ENCODE data around the gene SHANK1.

Gene SHANK1

DNA sequence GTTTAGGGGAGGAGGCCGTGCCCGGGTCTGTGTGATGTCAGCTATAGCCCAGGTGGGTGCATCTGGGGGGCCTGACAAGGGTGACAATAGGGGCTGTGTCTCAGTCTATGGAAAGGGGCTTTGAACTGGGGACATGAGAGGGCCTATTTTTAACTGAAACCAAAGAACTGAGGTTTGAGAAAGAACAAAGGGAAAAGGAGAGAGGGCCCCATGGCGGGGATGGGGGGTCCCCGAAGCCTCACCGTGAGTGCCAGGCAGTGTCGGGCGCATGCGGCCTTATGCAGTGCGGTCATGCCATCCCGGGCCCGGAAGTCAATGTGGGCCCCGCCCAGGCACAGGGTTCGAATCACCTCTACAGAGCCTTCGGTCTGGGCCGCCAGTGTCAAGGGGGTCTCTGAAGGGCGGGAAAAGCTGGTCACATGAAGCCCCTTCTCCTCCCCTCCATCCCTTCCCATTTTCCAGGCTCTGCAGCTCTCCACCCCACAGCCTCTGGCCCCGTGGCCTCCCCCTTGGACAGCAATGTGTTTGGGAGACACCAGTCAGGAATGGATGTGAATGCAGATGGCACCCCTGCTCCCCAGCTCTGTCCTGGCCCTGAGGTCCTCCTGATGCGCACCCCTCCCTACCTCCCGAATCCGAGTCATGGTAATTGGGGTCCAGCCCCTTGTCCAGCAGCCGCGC, 5.9 kb downstream of the SHANK1 start:
- in situ Hi-C loops (cut with MboI; ENCODE audit: low sequenced_read_pairs): no loop called here
- no peaks in the 10 kb centered on the region for H3K27me3 ChIP-seq (ENCODE audit: low read depth)
- DNase-seq (ENCODE audit: low spot score in 2 of 2): no peak
- no peaks in the 10 kb centered on the region for H3K4me1 ChIP-seq
- H3K4me3 ChIP-seq: no peak overlapping the region
- no peaks in the 10 kb centered on the region for H3K9me3 ChIP-seq
- H3K36me3 ChIP-seq (replicated peaks): no peaks in the 10 kb centered on the region

DNA sequence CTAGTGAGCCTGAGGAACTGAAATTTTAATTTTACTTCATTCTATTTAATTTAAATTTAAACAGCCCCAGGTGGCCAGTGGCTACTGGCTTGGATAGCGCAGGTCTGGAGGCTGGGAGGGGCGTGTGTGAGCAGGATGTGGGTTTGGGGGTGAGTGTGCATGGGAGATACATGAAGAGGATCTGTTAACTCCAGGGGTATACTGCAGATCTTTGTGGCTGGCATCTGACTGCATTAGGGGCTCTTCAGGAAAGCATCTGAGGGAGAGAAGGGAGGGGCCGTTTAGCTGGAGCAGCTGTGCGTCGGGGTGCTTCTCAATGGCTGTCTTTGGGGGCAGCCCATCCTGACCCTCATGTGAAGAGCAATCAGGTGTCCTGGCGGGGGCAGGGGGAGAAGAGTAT, 6.8 kb downstream of the SHANK1 start:
- H3K4me1 ChIP-seq: no peaks in the 10 kb centered on the region
- H3K27me3 ChIP-seq (ENCODE audit: low read depth): no peaks in the 10 kb centered on the region
- in situ Hi-C loops (cut with MboI; ENCODE audit: low sequenced_read_pairs): no loop called here

DNA sequence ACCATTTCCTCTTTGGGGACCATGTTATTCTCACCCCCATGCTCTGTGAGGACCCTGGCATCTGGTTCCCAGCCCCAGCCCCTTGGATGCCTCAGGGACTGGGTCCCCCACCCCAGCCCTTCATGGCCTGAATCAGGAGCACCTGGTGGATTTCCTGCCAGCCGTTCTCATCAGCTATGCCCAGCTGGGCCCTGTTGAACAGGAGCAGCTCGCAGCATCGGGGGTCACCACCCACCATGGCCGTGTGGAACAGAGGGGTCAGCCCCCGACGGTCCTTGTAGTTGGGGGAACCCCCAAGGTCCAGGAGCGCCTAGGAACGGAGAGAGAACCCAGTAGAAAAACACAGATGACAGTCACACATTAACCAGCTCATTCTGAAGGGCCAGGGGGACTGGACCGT, 7.8 kb downstream of the SHANK1 start:
- Histone ChIP-seq H3K27me3 (ENCODE audit: low read depth) (no peaks in the 10 kb centered on the region), H3K4me1 (no peaks in the 10 kb centered on the region), H3K4me3 (no peak overlapping the region), H3K9me3 (no peaks in the 10 kb centered on the region), H3K36me3 (replicated peaks) (no peaks in the 10 kb centered on the region)
- in situ Hi-C loops (cut with MboI; ENCODE audit: low sequenced_read_pairs): no loop called here
- no peak for DNase-seq (ENCODE audit: low spot score in 2 of 2)

More for the DNA sequence above, 6.8 kb downstream of the SHANK1 start:
- Histone ChIP-seq H3K36me3 (replicated peaks) (no peaks in the 10 kb centered on the region), H3K9me3 (no peaks in the 10 kb centered on the region), H3K4me3 (no peak overlapping the region)
- no peak for DNase-seq (ENCODE audit: low spot score in 2 of 2)

DNA sequence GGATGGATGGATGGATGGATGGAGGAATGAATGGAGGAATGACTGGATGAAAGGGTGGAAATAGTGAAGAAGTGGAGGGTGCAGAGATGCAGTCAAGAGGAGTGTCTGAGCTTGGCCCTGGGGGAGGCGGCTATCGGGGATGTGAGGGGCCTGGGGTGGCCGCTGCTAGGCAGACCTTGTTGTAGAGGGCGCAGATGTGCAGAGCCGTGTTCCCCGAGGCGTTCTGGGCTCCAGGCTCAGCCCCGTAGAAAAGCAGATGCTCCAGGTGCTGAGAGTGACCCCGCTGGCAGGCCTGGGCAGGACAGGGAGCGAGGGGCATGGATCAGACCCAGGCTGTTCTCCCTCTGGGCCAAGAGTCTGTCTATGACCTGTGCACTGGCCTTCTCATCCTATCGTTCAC, 8.4 kb downstream of the SHANK1 start:
- in situ Hi-C loops (cut with MboI; ENCODE audit: low sequenced_read_pairs): no loop called here
- no peaks in the 10 kb centered on the region for H3K27me3 ChIP-seq (ENCODE audit: low read depth)
- no peak overlapping the region for H3K4me3 ChIP-seq
- H3K36me3 ChIP-seq (replicated peaks): no peaks in the 10 kb centered on the region
- no peak for DNase-seq (ENCODE audit: low spot score in 2 of 2)
- no peaks in the 10 kb centered on the region for H3K9me3 ChIP-seq
- no peaks in the 10 kb centered on the region for H3K4me1 ChIP-seq

DNA sequence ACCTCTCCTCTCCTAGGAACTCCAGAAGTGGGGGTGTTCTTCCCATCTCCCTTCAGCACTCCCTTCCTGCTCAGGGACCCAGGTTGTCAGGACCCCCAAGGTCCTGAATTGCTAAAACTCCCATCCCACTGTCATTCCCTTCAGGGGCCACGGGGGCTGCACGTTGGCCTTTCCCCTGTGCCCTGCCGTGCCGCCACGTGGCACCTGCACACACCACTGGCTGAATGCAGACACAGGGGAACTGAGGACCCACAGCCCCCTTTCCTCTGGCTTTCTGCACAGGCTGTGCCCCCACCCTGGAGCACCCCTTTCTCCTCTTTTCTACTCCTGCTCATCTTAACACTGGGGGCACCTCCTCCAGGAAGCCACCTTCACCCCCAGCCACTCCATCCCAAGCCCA, 9.0 kb downstream of the SHANK1 start:
- no peak for DNase-seq (ENCODE audit: low spot score in 2 of 2)
- H3K9me3 ChIP-seq: no peaks in the 10 kb centered on the region
- H3K27me3 ChIP-seq (ENCODE audit: low read depth): no peaks in the 10 kb centered on the region
- H3K4me1 ChIP-seq: no peaks in the 10 kb centered on the region
- no peaks in the 10 kb centered on the region for H3K36me3 ChIP-seq (replicated peaks)
- no peak overlapping the region for H3K4me3 ChIP-seq
- in situ Hi-C loops (cut with MboI; ENCODE audit: low sequenced_read_pairs): no loop called here

DNA sequence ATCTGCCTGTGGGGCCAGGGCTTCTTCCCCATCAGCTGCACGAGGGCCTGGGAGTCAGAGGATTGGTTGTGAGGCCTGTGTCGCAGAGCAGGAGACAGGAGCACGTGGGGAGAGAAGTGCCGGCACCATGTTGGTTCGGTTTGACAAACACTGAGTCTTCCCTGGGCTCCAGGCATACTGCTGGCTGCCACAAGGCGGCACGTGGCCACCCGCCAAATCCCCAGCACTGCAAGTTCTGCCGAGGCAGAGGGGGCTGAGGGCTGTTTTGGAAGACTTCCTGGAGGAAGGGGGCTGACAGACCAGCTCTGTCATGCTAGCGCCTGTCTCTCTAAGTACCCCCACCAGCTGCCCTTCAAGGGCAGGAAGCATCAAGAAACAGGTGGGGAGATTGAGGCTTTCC, 9.5 kb downstream of the SHANK1 start:
- Histone ChIP-seq H3K27me3 (ENCODE audit: low read depth) (peaks cover 2% of the 10 kb centered on the region; the same call in 1 of the 2 replicates), H3K4me3 (no peak overlapping the region), H3K9me3 (no peaks in the 10 kb centered on the region), H3K36me3 (replicated peaks) (no peaks in the 10 kb centered on the region), H3K4me1 (no peaks in the 10 kb centered on the region)
- DNase-seq (ENCODE audit: low spot score in 2 of 2): no peak
- in situ Hi-C loops (cut with MboI; ENCODE audit: low sequenced_read_pairs): no loop called here

DNA sequence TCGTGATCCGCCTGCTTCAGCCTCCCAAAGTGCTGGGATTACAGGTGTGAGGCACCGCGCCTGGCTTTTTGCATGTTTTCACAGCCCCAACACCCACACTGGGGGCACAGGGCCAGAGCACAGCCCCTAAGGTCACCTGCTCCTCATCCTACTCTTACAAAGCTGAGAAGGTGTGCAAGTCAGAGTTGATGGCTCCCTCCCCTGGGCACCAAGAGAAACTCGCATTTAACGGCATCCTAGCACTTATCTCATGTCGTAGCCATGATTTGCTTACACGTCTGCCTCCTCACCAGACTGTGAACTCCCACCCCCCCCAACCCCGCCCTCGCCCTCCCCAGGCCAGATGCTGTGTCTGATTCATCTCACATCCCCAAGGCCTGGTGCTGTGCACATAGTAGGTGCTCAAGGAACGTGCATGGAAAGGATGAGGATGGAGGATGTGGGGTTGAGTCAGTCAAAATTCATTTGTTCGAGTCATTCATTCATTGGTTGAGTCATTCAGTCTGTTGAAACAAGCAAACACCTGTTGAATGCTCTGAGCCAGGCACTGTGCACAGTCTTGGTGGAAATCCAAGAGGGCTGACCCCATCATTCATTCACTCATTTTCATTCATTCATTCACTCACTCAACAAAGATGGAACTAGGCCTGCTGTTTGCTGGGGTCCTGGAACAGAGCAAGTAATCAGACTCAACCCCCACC, 11.3 kb downstream of the SHANK1 start:
- no peak for DNase-seq (ENCODE audit: low spot score in 2 of 2)
- H3K4me3 ChIP-seq: no peak overlapping the region
- H3K36me3 ChIP-seq (replicated peaks): no peaks in the 10 kb centered on the region
- H3K9me3 ChIP-seq: no peaks in the 10 kb centered on the region
- H3K4me1 ChIP-seq: no peaks in the 10 kb centered on the region
- in situ Hi-C loops (cut with MboI; ENCODE audit: low sequenced_read_pairs): no loop called here
- peaks cover 20% of the 10 kb centered on the region for H3K27me3 ChIP-seq (ENCODE audit: low read depth)

DNA sequence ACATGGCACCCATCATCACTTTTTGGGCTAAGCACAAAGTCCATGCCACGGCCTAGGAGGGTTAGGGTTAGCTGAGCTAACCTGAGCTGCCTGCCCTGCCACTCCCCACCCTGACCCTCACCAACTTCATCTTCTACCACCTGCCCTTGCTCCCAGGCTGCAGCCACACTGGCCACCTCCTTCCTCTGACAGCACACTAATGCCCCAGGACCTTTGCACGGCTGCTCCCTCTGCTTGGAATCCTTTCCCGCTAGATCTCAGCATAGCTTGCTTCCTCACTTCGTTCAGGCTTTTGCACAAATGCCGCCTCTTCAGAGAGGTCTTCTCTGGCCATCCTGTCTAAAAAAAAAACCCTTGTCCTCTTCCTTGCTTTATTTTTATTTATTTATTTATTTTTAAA, 13.2 kb downstream of the SHANK1 start:
- Histone ChIP-seq H3K36me3 (replicated peaks) (no peaks in the 10 kb centered on the region), H3K9me3 (no peaks in the 10 kb centered on the region), H3K27me3 (ENCODE audit: low read depth) (peaks cover 32% of the 10 kb centered on the region), H3K4me1 (no peaks in the 10 kb centered on the region), H3K4me3 (no peak overlapping the region)
- no peak for DNase-seq (ENCODE audit: low spot score in 2 of 2)
- in situ Hi-C loops (cut with MboI; ENCODE audit: low sequenced_read_pairs): no loop called here

DNA sequence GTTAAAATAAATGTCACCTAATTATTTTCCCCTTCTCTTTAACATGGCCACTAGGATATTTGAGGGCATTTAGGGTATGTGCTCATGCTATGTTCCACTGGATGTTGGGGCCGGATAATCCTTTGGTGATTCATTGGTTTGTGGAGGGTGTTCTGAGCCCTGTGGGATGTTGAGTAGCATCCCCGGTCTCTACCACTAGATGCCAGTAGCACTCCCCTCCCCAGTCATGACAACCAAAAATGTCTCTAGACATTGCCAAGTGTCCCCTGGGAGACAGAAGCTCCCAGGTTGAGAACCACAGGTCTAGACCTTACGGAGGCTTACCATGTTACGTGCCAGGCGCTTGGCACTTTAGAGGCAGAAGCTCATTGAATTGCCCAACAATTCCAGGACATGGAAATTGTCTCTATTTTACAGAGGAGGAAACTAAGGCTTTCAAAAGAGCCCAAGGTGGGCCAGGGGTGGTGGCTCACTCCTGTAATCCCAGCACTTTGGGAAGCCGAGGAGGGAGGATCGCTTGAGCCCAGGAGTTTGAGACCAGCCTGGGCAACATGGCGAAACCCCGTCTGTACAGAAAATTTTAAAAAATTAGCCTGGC, 14.1 kb downstream of the SHANK1 start:
- peaks cover 36% of the 10 kb centered on the region for H3K27me3 ChIP-seq (ENCODE audit: low read depth)
- in situ Hi-C loops (cut with MboI; ENCODE audit: low sequenced_read_pairs): no loop called here
- H3K4me1 ChIP-seq: no peaks in the 10 kb centered on the region
- no peaks in the 10 kb centered on the region for H3K36me3 ChIP-seq (replicated peaks)
- no peaks in the 10 kb centered on the region for H3K9me3 ChIP-seq
- peak; percentile 50 to 70 for DNase-seq (ENCODE audit: low spot score in 2 of 2)
- no peak overlapping the region for H3K4me3 ChIP-seq

DNA sequence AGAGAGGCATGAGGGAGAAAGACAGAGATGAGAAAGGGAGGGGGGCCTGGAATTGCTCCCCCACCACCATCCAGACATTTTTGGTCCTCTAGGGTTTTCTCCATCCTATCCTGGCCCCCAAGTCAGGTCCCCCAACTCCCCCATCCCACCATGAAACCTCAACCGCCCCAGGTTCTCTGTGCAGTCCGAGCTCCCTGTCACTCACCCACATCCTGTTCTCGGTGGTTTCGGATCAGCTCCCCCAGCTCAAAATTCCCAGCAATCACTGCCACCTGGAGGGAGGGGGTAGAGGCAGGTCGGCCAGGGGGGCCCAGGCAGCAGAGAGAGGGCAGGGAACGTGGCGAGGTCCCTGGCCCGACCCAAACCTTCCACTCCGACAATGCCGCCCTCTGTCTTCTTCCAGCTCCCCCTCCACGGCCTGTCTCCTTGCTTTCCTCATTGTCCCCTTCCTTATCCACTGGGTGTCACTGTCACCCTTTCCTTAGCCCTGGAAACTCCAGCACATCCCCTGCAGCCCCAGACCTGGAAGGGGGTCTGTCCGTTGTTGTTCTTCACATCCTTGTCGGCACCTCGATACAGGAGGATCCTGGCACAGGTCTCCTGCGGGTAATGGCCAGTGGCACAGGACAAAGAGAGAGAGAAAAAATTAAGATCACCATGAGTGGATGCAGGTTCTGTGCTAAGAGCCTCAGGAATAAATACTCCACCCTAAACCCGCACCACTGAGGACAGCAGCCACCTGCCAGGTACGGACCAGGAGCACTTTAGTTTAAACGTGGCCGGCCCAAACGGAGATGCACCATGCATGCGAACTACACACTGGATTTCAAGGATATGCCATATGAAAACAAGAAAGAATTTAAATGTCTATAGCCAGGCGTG, 15.4 kb downstream of the SHANK1 start:
- in situ Hi-C loops (cut with MboI; ENCODE audit: low sequenced_read_pairs): no loop called here
- H3K4me3 ChIP-seq: no peak overlapping the region
- H3K4me1 ChIP-seq: no peaks in the 10 kb centered on the region
- H3K36me3 ChIP-seq (replicated peaks): no peaks in the 10 kb centered on the region
- H3K9me3 ChIP-seq: no peaks in the 10 kb centered on the region
- DNase-seq (ENCODE audit: low spot score in 2 of 2): peak in 1 of 2 experiments; percentile 29
- H3K27me3 ChIP-seq (ENCODE audit: low read depth): peaks cover 39% of the 10 kb centered on the region

DNA sequence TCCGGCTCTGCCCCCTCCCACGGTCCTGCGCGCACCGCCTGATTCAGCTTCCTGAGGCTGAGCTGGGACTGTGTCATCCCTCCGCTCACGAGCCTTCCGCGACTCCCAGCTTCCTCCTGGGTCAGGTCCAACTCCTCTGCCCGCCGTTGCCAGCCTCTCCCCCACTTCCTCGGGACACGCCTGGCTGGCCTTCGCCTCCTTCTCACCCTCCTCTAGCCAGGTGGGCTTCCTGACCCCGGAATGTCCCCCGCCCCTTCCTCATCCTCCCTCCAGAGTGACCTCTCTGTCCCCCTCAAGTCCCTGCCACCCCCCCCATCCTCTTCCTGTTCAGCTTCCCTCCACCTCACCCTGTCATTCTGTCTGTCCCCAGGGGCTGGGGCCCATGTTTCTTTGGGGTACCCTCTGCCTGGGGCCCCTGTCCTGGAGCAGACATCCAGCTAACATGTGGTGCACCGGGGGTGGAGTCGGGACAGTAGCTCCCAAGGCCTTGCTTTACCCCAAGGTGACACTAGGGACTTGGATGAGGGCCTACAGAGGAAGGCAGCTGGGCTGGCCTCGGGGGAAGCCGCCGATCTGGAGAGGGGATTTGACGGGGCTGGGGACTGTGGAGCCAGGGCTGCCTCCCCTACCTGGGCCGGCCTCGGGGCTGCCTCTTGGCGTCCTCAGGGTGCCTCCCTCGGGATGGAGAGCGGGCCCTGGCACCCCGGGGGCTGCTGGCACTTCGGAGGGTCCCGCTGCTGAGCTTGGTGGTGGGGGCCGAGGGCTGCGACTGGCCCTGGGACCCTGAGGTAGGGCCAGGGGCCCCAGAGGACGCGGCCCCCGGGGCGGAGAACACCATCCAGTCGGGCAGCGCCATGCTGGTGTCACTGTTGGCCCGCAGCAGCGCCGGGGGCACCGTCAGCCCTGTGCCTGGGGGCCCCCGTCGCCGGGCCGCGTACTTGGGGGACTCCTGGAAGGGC, 16.5 kb downstream of the SHANK1 start:
- in situ Hi-C loops (cut with MboI; ENCODE audit: low sequenced_read_pairs): no loop called here
- Histone ChIP-seq H3K4me3 (no peak overlapping the region), H3K36me3 (replicated peaks) (no peaks in the 10 kb centered on the region), H3K4me1 (no peaks in the 10 kb centered on the region), H3K9me3 (no peaks in the 10 kb centered on the region), H3K27me3 (ENCODE audit: low read depth) (peaks cover 47% of the 10 kb centered on the region)
- no peak for DNase-seq (ENCODE audit: low spot score in 2 of 2)

DNA sequence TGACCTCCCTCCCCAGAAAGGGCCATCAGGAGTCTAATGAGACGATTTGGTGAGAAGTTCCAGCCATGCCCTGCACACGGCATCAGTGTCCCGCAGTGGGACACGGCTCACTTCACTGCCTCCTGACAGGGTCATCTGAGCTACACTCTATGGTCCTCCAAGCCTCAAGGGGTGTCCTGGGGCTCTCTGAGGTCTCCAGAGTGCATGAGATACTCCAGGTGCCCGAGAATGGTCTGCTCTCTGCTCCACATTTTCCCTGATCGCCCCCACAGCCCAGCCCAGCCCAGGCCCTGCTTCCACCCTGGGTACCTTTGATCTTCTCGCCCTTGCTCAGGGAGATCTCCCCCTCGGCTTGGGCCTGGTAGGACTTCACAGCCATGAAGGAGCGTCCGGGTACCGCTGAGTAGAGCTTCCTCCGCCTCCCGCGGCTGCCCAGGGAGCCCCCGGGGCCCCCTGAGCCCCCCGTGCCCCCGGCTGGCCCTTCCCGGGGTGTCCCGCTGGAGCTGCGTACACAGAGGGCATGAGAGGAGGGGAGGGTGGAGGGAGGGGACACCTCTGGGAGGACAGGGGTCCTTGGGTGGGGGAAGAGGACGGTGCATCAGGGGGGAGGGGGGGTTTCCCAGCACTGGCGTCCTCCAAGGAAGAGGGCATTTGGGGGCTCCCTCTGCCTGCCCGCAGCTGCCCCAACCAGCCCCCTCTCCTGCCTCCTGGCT, 17.3 kb downstream of the SHANK1 start:
- H3K4me1 ChIP-seq: no peaks in the 10 kb centered on the region
- in situ Hi-C loops (cut with MboI; ENCODE audit: low sequenced_read_pairs): no loop called here
- H3K36me3 ChIP-seq (replicated peaks): no peaks in the 10 kb centered on the region
- DNase-seq (ENCODE audit: low spot score in 2 of 2): no peak
- H3K9me3 ChIP-seq: no peaks in the 10 kb centered on the region
- peaks cover 49% of the 10 kb centered on the region for H3K27me3 ChIP-seq (ENCODE audit: low read depth)
- H3K4me3 ChIP-seq: no peak overlapping the region

Measured in HAP-1 (cell line).